OCI-LY1 (cell line): ENCODE measurements around the gene TNRC6C.

Experiments used
- CTCF ChIP-seq: fragments of 200-600 bp; sonication (generic), shearing (Covaris generic); IDR thresholded peaks from 2 replicates; pipeline ENCODE4 v1.5.1; 2017; ENCODE audit warnings: mild to moderate bottlenecking, antibody characterized with exemption, low read length, moderate library complexity, mixed read lengths
- EZH2 ChIP-seq: fragments of 200-600 bp; sonication (generic), shearing (Covaris generic); IDR thresholded peaks from 2 replicates; pipeline ENCODE4 v1.8.0; 2017; ENCODE audit warnings: borderline replicate concordance, mixed run types, mild to moderate bottlenecking, antibody characterized with exemption, low read length, moderate library complexity, mixed read lengths

- TF ChIP-seq CTCF = no peak
- no peak for TF ChIP-seq EZH2
These were observed 168.9 kb downstream of the TNRC6C start for GRCh38 chr17:78127239-78127887.
